HepG2 (cell line): Measurements from ENCODE around the gene CNP. TPM values are rescaled to one million over a fixed set of nuclear protein-coding genes. Genes with fewer than 3 reads are reported as not detected.

Experiments used
- AHDC1 ChIP-seq: sonication (generic); formaldehyde crosslinking; IDR thresholded peaks from 2 replicates; pipeline ENCODE4 v1.5.1; 2020; ENCODE audit warnings: mild to moderate bottlenecking, missing genetic modification reagents, borderline replicate concordance
- ESRRA ChIP-seq: sonication (generic); formaldehyde crosslinking; IDR thresholded peaks from 2 replicates; pipeline ENCODE4 v1.5.1; 2020; ENCODE audit warnings: mild to moderate bottlenecking, low read depth, missing genetic modification reagents
- KIAA2018 ChIP-seq: sonication (generic); formaldehyde crosslinking; IDR thresholded peaks from 2 replicates; pipeline ENCODE4 v1.5.0; 2020; ENCODE audit warnings: mild to moderate bottlenecking, missing genetic modification reagents, borderline replicate concordance
- KLF16 ChIP-seq, 2 experiments: sonication (generic) in 1 of 2; formaldehyde crosslinking in 1 of 2; IDR thresholded peaks; 2 replicates each; pipeline versions ENCODE4 v1.6.1 to v1.8.0; 2016 to 2023; ENCODE audit warnings: missing genetic modification reagents in 2 of 2, missing compliant biosample characterization in 1 of 2
- NONO ChIP-seq, 2 experiments: fragments of 450-650 bp in 1 of 2; sonication (generic) in 1 of 2; formaldehyde crosslinking in 1 of 2; IDR thresholded peaks in 1 of 2; conservative IDR thresholded peaks in 1 of 2; 2 replicates each; pipeline versions ENCODE4 v1.6.1 to v1.8.0; 2017 to 2022; ENCODE audit warnings: mild to moderate bottlenecking in 1 of 2, missing genetic modification reagents in 1 of 2, moderate library complexity in 1 of 2
- PPARG ChIP-seq: conservative IDR thresholded peaks from 2 replicates; pipeline ENCODE4 v1.6.1; 2016; ENCODE audit warnings: missing biosample characterization, missing genetic modification reagents
- polyA plus RNA-seq, 8 experiments: library from polyadenylated mRNA; depleted of rRNA in 3 of 8; stranded (reverse) in 7 of 8; unstranded in 1 of 8; fragments of >200 nt; fragmentation: Illumina TruSeq in 4 of 8; extraction: Trizol in 4 of 8; gene quantifications; 2 replicates each; pipeline versions ENCODE4 v1.2.1 to v1.2.3, GENCODE V29; 2011 to 2016; ENCODE audit warnings: low read depth in 4 of 8, missing spikeins in 1 of 8, mixed read lengths in 1 of 8; ENCODE audit not compliant: insufficient read depth in 1 of 8
- total RNA-seq, 5 experiments: library from RNA; depleted of rRNA; stranded (reverse); fragments of >200 nt; fragmentation: Illumina TruSeq; extraction: Trizol; gene quantifications; 2 replicates each; pipeline ENCODE4 v1.2.3, GENCODE V29; 2016; ENCODE audit warnings: low read depth in 1 of 5
- TF ChIP-seq, protein P1 (sequence below): IDR thresholded peaks from 2 replicates; pipeline ENCODE4 v1.6.1; 2016; ENCODE audit warnings: low read depth
- TF ChIP-seq, protein P2 (sequence below): sonication (generic); formaldehyde crosslinking; IDR thresholded peaks from 2 replicates; pipeline ENCODE4; 2020; ENCODE audit warnings: missing genetic modification reagents, mild to moderate bottlenecking, borderline replicate concordance

CNP gene
- total and polyA plus RNA-seq, 2 of the 13 experiments (the other 11 are each of a cell fraction or from before 2014, with no cell fraction given) = 97.2 to 161 TPM

- no peak for TF ChIP-seq KIAA2018
- peak; percentile 90 for TF ChIP-seq PPARG (CRISPR knock-in tag)
- no peak for TF ChIP-seq NONO (IDR thresholded peaks at IDR 0.05)
- 0 out of 2 replicates have a peak, but pooled peaks have one; percentile 39 for TF ChIP-seq NONO (CRISPR knock-in tag; conservative IDR thresholded peaks at IDR 0.05)
- no peak for TF ChIP-seq ESRRA (CRISPR knock-in tag)
- TF ChIP-seq, protein P1, sequence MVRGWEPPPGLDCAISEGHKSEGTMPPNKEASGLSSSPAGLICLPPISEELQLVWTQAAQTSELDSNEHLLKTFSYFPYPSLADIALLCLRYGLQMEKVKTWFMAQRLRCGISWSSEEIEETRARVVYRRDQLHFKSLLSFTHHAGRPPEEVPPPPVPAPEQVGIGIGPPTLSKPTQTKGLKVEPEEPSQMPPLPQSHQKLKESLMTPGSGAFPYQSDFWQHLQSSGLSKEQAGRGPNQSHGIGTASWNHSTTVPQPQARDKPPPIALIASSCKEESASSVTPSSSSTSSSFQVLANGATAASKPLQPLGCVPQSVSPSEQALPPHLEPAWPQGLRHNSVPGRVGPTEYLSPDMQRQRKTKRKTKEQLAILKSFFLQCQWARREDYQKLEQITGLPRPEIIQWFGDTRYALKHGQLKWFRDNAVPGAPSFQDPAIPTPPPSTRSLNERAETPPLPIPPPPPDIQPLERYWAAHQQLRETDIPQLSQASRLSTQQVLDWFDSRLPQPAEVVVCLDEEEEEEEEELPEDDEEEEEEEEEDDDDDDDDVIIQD (CRISPR knock-in tag) = 0 out of 2 replicates have a peak, but pooled peaks have one; percentile 57
- TF ChIP-seq KLF16 (CRISPR knock-in tag; IDR thresholded peaks at IDR 0.05) = peak in 1 of 2 experiments; percentile 80; a peak in 2 of 4 replicates
- TF ChIP-seq, protein P2, sequence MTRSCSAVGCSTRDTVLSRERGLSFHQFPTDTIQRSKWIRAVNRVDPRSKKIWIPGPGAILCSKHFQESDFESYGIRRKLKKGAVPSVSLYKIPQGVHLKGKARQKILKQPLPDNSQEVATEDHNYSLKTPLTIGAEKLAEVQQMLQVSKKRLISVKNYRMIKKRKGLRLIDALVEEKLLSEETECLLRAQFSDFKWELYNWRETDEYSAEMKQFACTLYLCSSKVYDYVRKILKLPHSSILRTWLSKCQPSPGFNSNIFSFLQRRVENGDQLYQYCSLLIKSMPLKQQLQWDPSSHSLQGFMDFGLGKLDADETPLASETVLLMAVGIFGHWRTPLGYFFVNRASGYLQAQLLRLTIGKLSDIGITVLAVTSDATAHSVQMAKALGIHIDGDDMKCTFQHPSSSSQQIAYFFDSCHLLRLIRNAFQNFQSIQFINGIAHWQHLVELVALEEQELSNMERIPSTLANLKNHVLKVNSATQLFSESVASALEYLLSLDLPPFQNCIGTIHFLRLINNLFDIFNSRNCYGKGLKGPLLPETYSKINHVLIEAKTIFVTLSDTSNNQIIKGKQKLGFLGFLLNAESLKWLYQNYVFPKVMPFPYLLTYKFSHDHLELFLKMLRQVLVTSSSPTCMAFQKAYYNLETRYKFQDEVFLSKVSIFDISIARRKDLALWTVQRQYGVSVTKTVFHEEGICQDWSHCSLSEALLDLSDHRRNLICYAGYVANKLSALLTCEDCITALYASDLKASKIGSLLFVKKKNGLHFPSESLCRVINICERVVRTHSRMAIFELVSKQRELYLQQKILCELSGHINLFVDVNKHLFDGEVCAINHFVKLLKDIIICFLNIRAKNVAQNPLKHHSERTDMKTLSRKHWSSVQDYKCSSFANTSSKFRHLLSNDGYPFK = no peak
- TF ChIP-seq AHDC1 (CRISPR knock-in tag) = peak; percentile 88; the same call in 1 of the 2 replicates
Observed at GRCh38 chr17:41989702-41990419, 23.3 kb downstream of the CNP start (continued).
